Measurements from ENCODE around the gene PSMB2.
"Not testable (repeated sequence)": the region's sequence is repeated elsewhere in the genome, so short reads cannot be mapped to it uniquely, and the experiment has no call there.

The PSMB2 gene

GRCh38 chr1:35577071-35577998, 64.0 kb downstream of the PSMB2 start:
- peak in 1 of 2 experiments; percentile 79 for DNase-seq (ENCODE audit: low read depth in 1 of 2, low spot score in 1 of 2)
- Histone ChIP-seq H3K27ac (replicated peaks) (peak overlapping the region; percentile 66), H3K4me3 (replicated peaks; ENCODE audit: insufficient read depth, low read length) (no peak overlapping the region), H3K27me3 (ENCODE audit: insufficient read depth, poor library complexity, severe bottlenecking) (no peaks in the 10 kb centered on the region)
- no peak for TF ChIP-seq CTCF (IDR thresholded peaks at IDR 0.05; ENCODE audit: insufficient read depth, low read length)
- no peak for TF ChIP-seq GABPA (IDR thresholded peaks at IDR 0.05; ENCODE audit: low read depth)
- TF ChIP-seq SPI1 (IDR thresholded peaks at IDR 0.05; ENCODE audit: borderline replicate concordance, low read depth) = no peak
- TF ChIP-seq REST (IDR thresholded peaks at IDR 0.05; ENCODE audit: insufficient replicate concordance, low read depth) = peak; percentile 36
- TF ChIP-seq POLR2AphosphoS5 (IDR thresholded peaks at IDR 0.05; ENCODE audit: low read depth) = peak; percentile 88

GRCh38 chr1:35576766-35577070, 64.6 kb downstream of the PSMB2 start:
- H3K27me3 ChIP-seq (ENCODE audit: insufficient read depth, poor library complexity, severe bottlenecking); DNase-seq (ENCODE audit: low read depth in 1 of 2, low spot score in 1 of 2); H3K4me3 ChIP-seq (replicated peaks; ENCODE audit: insufficient read depth, low read length): not testable (repeated sequence)
- peak overlapping the region; percentile 34; the same call in 1 of the 2 replicates for H3K27ac ChIP-seq (replicated peaks)

- peak in 1 of 2 experiments; percentile 56 for DNase-seq (ENCODE audit: low read depth in 1 of 2, low spot score in 1 of 2)
- Histone ChIP-seq H3K4me3 (replicated peaks; ENCODE audit: insufficient read depth, low read length) (no peak overlapping the region), H3K27ac (replicated peaks) (peak overlapping the region; percentile 34), H3K27me3 (ENCODE audit: insufficient read depth, poor library complexity, severe bottlenecking) (no peaks in the 10 kb centered on the region)
- TF ChIP-seq GABPA (IDR thresholded peaks at IDR 0.05; ENCODE audit: low read depth) (no peak), CTCF (IDR thresholded peaks at IDR 0.05; ENCODE audit: insufficient read depth, low read length) (no peak), SPI1 (IDR thresholded peaks at IDR 0.05; ENCODE audit: borderline replicate concordance, low read depth) (no peak), REST (IDR thresholded peaks at IDR 0.05; ENCODE audit: insufficient replicate concordance, low read depth) (no peak), POLR2AphosphoS5 (IDR thresholded peaks at IDR 0.05; ENCODE audit: low read depth) (no peak)
Observed at GRCh38 chr1:35576061-35576765, 65.1 kb downstream of the PSMB2 start.

GRCh38 chr1:35575416-35575958, 65.8 kb downstream of the PSMB2 start:
- Histone ChIP-seq H3K4me3 (replicated peaks; ENCODE audit: insufficient read depth, low read length) (no peak overlapping the region), H3K27me3 (ENCODE audit: insufficient read depth, poor library complexity, severe bottlenecking) (no peaks in the 10 kb centered on the region), H3K27ac (replicated peaks) (peak overlapping the region; percentile 34)
- TF ChIP-seq POLR2AphosphoS5 (IDR thresholded peaks at IDR 0.05; ENCODE audit: low read depth) (no peak), CTCF (IDR thresholded peaks at IDR 0.05; ENCODE audit: insufficient read depth, low read length) (no peak), SPI1 (IDR thresholded peaks at IDR 0.05; ENCODE audit: borderline replicate concordance, low read depth) (no peak), REST (IDR thresholded peaks at IDR 0.05; ENCODE audit: insufficient replicate concordance, low read depth) (no peak), GABPA (IDR thresholded peaks at IDR 0.05; ENCODE audit: low read depth) (no peak)
- DNase-seq (ENCODE audit: low read depth in 1 of 2, low spot score in 1 of 2) = no peak

Measured in HL-60 (cell line).